ENCODE measurements around the gene TTC3.

Gene TTC3

DNA sequence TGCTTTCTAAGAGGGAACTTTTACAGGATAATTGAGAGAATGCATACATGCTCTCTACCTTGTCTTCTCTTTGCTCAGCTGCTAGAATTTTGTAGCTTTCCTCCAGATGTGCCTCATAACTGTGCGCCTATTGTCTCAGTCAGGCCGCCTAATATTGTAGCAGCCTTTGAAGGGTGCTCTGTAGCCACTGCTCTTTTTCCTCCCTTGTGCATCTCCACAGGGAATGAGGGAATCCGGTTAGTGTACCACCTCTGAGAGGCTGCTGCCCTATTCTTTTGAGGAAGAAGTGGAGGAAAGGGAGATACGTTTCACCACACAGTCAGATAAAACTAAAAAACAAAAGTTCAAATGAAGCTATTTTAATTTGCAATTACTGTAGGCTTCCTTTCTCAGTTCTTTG, 22.8 kb downstream of the TTC3 start:
- no peak overlapping the region for H3K27ac ChIP-seq (ENCODE audit: extremely low read depth, low read depth, low read length)
- ChIA-PET POLR2A (no interaction called here), CTCF (interaction anchor here (0.5 to 1.2 kb wide), 2 partner anchors 9 to 488 kb away, joined by 3 to 11 read pairs; no protein-coding TSS in a partner anchor)
- peaks cover 39 to 45% of the 10 kb centered on the region in 2 experiments for H3K36me3 ChIP-seq (ENCODE audit: control insufficient read depth in 2 of 2, insufficient read depth in 1 of 2, low read length in 2 of 2)
- H3K4me3 ChIP-seq (ENCODE audit: low read depth, low read length) = no peak overlapping the region
- TF ChIP-seq MZF1 (tag by site-specific recombination; IDR thresholded peaks at IDR 0.05; ENCODE audit: borderline replicate concordance) (no peak), HOXA7 (CRISPR knock-in tag; IDR thresholded peaks at IDR 0.05; ENCODE audit: borderline replicate concordance) (no peak), ZNF184 (tag by site-specific recombination; IDR thresholded peaks at IDR 0.05) (no peak), ZBTB8A (tag by site-specific recombination; IDR thresholded peaks at IDR 0.05) (no peak), ZNF211 (tag by site-specific recombination; IDR thresholded peaks at IDR 0.05; ENCODE audit: low read depth) (no peak), ZNF626 (tag by site-specific recombination; IDR thresholded peaks at IDR 0.05) (no peak), RBAK (tag by site-specific recombination; IDR thresholded peaks at IDR 0.05) (no peak), ZNF76 (tag by site-specific recombination; IDR thresholded peaks at IDR 0.05; ENCODE audit: borderline replicate concordance, low read depth) (no peak), ZBTB7A (tag by site-specific recombination; IDR thresholded peaks at IDR 0.05; ENCODE audit: low read depth) (no peak), ZNF19 (tag by site-specific recombination; IDR thresholded peaks at IDR 0.05; ENCODE audit: low read depth) (no peak), ZNF629 (tag by site-specific recombination; IDR thresholded peaks at IDR 0.05) (no peak), ZNF792 (tag by site-specific recombination; IDR thresholded peaks at IDR 0.05) (no peak), ZNF214 (tag by site-specific recombination; IDR thresholded peaks at IDR 0.05; ENCODE audit: borderline replicate concordance) (no peak)
- TF ChIP-seq, protein P1, sequence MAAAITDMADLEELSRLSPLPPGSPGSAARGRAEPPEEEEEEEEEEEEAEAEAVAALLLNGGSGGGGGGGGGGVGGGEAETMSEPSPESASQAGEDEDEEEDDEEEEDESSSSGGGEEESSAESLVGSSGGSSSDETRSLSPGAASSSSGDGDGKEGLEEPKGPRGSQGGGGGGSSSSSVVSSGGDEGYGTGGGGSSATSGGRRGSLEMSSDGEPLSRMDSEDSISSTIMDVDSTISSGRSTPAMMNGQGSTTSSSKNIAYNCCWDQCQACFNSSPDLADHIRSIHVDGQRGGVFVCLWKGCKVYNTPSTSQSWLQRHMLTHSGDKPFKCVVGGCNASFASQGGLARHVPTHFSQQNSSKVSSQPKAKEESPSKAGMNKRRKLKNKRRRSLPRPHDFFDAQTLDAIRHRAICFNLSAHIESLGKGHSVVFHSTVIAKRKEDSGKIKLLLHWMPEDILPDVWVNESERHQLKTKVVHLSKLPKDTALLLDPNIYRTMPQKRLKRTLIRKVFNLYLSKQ (tag by site-specific recombination; IDR thresholded peaks at IDR 0.05; ENCODE audit: borderline replicate concordance) = no peak
- TF ChIP-seq, protein P2, sequence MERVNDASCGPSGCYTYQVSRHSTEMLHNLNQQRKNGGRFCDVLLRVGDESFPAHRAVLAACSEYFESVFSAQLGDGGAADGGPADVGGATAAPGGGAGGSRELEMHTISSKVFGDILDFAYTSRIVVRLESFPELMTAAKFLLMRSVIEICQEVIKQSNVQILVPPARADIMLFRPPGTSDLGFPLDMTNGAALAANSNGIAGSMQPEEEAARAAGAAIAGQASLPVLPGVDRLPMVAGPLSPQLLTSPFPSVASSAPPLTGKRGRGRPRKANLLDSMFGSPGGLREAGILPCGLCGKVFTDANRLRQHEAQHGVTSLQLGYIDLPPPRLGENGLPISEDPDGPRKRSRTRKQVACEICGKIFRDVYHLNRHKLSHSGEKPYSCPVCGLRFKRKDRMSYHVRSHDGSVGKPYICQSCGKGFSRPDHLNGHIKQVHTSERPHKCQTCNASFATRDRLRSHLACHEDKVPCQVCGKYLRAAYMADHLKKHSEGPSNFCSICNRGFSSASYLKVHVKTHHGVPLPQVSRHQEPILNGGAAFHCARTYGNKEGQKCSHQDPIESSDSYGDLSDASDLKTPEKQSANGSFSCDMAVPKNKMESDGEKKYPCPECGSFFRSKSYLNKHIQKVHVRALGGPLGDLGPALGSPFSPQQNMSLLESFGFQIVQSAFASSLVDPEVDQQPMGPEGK (tag by site-specific recombination; IDR thresholded peaks at IDR 0.05) = no peak
- TF ChIP-seq, protein P3, sequence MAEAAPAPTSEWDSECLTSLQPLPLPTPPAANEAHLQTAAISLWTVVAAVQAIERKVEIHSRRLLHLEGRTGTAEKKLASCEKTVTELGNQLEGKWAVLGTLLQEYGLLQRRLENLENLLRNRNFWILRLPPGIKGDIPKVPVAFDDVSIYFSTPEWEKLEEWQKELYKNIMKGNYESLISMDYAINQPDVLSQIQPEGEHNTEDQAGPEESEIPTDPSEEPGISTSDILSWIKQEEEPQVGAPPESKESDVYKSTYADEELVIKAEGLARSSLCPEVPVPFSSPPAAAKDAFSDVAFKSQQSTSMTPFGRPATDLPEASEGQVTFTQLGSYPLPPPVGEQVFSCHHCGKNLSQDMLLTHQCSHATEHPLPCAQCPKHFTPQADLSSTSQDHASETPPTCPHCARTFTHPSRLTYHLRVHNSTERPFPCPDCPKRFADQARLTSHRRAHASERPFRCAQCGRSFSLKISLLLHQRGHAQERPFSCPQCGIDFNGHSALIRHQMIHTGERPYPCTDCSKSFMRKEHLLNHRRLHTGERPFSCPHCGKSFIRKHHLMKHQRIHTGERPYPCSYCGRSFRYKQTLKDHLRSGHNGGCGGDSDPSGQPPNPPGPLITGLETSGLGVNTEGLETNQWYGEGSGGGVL (tag by site-specific recombination; IDR thresholded peaks at IDR 0.05) = no peak
- TF ChIP-seq, protein P4, sequence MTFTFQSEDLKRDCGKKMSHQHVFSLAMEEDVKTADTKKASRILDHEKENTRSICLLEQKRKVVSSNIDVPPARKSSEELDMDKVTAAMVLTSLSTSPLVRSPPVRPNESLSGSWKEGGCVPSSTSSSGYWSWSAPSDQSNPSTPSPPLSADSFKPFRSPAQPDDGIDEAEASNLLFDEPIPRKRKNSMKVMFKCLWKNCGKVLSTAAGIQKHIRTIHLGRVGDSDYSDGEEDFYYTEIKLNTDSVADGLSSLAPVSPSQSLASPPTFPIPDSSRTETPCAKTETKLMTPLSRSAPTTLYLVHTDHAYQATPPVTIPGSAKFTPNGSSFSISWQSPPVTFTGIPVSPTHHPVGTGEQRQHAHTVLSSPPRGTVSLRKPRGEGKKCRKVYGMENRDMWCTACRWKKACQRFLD (tag by site-specific recombination; IDR thresholded peaks at IDR 0.05) = no peak
- TF ChIP-seq, protein P5, sequence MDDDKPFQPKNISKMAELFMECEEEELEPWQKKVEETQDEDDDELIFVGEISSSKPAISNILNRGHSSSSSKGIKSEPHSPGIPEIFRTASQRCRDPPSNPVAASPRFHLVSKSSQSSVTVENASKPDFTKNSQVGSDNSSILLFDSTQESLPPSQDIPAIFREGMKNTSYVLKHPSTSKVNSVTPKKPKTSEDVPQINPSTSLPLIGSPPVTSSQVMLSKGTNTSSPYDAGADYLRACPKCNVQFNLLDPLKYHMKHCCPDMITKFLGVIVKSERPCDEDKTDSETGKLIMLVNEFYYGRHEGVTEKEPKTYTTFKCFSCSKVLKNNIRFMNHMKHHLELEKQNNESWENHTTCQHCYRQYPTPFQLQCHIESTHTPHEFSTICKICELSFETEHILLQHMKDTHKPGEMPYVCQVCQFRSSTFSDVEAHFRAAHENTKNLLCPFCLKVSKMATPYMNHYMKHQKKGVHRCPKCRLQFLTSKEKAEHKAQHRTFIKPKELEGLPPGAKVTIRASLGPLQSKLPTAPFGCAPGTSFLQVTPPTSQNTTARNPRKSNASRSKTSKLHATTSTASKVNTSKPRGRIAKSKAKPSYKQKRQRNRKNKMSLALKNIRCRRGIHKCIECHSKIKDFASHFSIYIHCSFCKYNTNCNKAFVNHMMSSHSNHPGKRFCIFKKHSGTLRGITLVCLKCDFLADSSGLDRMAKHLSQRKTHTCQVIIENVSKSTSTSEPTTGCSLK (tag by site-specific recombination; IDR thresholded peaks at IDR 0.05) = no peak
- no peaks in the 10 kb centered on the region for H3K9me3 ChIP-seq (ENCODE audit: control insufficient read depth, insufficient read depth, low read depth, low read length)
- no peaks in the 10 kb centered on the region for H3K4me1 ChIP-seq (ENCODE audit: control insufficient read depth, insufficient read depth, low read length)
